Activated CD4-positive, alpha-beta T cell treated with anti-CD3 and anti-CD28 coated beads, Interleukin-2, amount 10 ng/mL, durations not matched to agents 7 days and 5 days (primary cell): Measurements from ENCODE around the gene STEAP4. TPM values are rescaled to one million over a fixed set of nuclear protein-coding genes. Genes with fewer than 3 reads are reported as not detected.

Experiments
- CTCF ChIA-PET: fragments of 350-600 bp; sonication (Branson Sonifier 250); formaldehyde crosslinking; loops from one replicate; lab custom pipeline; 2021; ENCODE audit warnings: antibody characterized with exemption; lab: Charles Lee
- POLR2A ChIA-PET: fragments of 350-600 bp; sonication (Branson Sonifier 250); formaldehyde crosslinking; loops from one replicate; lab custom pipeline; 2021; ENCODE audit warnings: antibody characterized with exemption; lab: Charles Lee
- DNase-seq: peaks from one replicate; pipeline ENCODE4 v3.0.0-alpha.2; 2020
- H3K27ac Mint-ChIP-seq: one replicate; pipeline ENCODE4 v1.8.0; 2021; ENCODE audit warnings: mild to moderate bottlenecking, moderate library complexity, mixed read lengths
- H3K27me3 Mint-ChIP-seq: one replicate; pipeline ENCODE4 v1.8.0; 2021; ENCODE audit warnings: mixed read lengths
- H3K36me3 Mint-ChIP-seq: one replicate; pipeline ENCODE4 v1.8.0; 2021; ENCODE audit warnings: low read depth, mixed read lengths
- H3K4me1 Mint-ChIP-seq: one replicate; pipeline ENCODE4 v1.8.0; 2021; ENCODE audit warnings: mixed read lengths
- H3K4me3 Mint-ChIP-seq: one replicate; pipeline ENCODE4 v1.8.0; 2021; ENCODE audit warnings: mild to moderate bottlenecking, moderate library complexity, mixed read lengths
- H3K9me3 Mint-ChIP-seq: one replicate; pipeline ENCODE4 v1.8.0; 2021; ENCODE audit warnings: mixed read lengths
- total RNA-seq, 2 experiments: library from RNA; stranded (reverse); gene quantifications; one replicate each; pipeline ENCODE4 v1.2.3, GENCODE V29; 2021

STEAP4 gene
- total RNA-seq, 2 experiments from 2014 or later: not detected

- Mint-ChIP-seq H3K27ac (no peak overlapping the region), H3K36me3 (no peaks in the 10 kb centered on the region), H3K4me1 (peaks cover 6% of the 10 kb centered on the region), H3K27me3 (peaks cover 37% of the 10 kb centered on the region), H3K9me3 (no peaks in the 10 kb centered on the region), H3K4me3 (no peak overlapping the region)
- ChIA-PET POLR2A (no interaction called here), CTCF (no interaction called here)
- no peak for DNase-seq
These were observed 3.1 kb upstream of the STEAP4 start for GRCh38 chr7:88309819-88310218.

GRCh38 chr7:88307823-88308222 lies 1.1 kb upstream of the STEAP4 start:
- Mint-ChIP-seq H3K27me3 (peaks cover 40% of the 10 kb centered on the region), H3K4me1 (peaks cover 6% of the 10 kb centered on the region), H3K27ac (no peak overlapping the region), H3K36me3 (no peaks in the 10 kb centered on the region), H3K9me3 (no peaks in the 10 kb centered on the region), H3K4me3 (no peak overlapping the region)
- ChIA-PET CTCF (no interaction called here), POLR2A (interaction anchor here (0.6 kb wide), 1 partner anchor 34 kb away, joined by 3 read pairs; no protein-coding TSS in a partner anchor)
- DNase-seq: no peak

- Mint-ChIP-seq H3K27me3 (peaks cover 40% of the 10 kb centered on the region), H3K27ac (no peak overlapping the region), H3K4me1 (peaks cover 6% of the 10 kb centered on the region), H3K9me3 (no peaks in the 10 kb centered on the region), H3K4me3 (no peak overlapping the region), H3K36me3 (no peaks in the 10 kb centered on the region)
- CTCF ChIA-PET: no interaction called here
- no peak for DNase-seq
- POLR2A ChIA-PET: no interaction called here
These were observed 718 bp upstream of the STEAP4 start for GRCh38 chr7:88307412-88307811.

GRCh38 chr7:88305044-88305443 lies 1.6 kb downstream of the STEAP4 start:
- Mint-ChIP-seq H3K36me3 (no peaks in the 10 kb centered on the region), H3K9me3 (no peaks in the 10 kb centered on the region), H3K27ac (no peak overlapping the region), H3K4me1 (peaks cover 6% of the 10 kb centered on the region), H3K27me3 (peaks cover 35% of the 10 kb centered on the region), H3K4me3 (no peak overlapping the region)
- DNase-seq: no peak
- POLR2A ChIA-PET: no interaction called here
- CTCF ChIA-PET: no interaction called here

- Mint-ChIP-seq H3K36me3 (no peaks in the 10 kb centered on the region), H3K27ac (no peak overlapping the region), H3K4me3 (no peak overlapping the region), H3K9me3 (no peaks in the 10 kb centered on the region), H3K27me3 (peaks cover 33% of the 10 kb centered on the region), H3K4me1 (peaks cover 6% of the 10 kb centered on the region)
- DNase-seq: no peak
- POLR2A ChIA-PET: no interaction called here
- CTCF ChIA-PET: no interaction called here
These were observed 4.2 kb downstream of the STEAP4 start for GRCh38 chr7:88302486-88302885.

GRCh38 chr7:88301924-88302323 lies 4.8 kb downstream of the STEAP4 start:
- Mint-ChIP-seq H3K27me3 (peaks cover 32% of the 10 kb centered on the region), H3K27ac (no peak overlapping the region), H3K9me3 (no peaks in the 10 kb centered on the region), H3K36me3 (no peaks in the 10 kb centered on the region), H3K4me3 (no peak overlapping the region), H3K4me1 (peaks cover 6% of the 10 kb centered on the region)
- ChIA-PET POLR2A (no interaction called here), CTCF (no interaction called here)
- DNase-seq: no peak

- no peaks in the 10 kb centered on the region for H3K4me1 Mint-ChIP-seq
- ChIA-PET POLR2A (no interaction called here), CTCF (no interaction called here)
- no peaks in the 10 kb centered on the region for H3K9me3 Mint-ChIP-seq
- H3K27me3 Mint-ChIP-seq: peaks cover 18% of the 10 kb centered on the region
- H3K27ac Mint-ChIP-seq: no peak overlapping the region
- DNase-seq: no peak
- H3K4me3 Mint-ChIP-seq: no peak overlapping the region
- H3K36me3 Mint-ChIP-seq: no peaks in the 10 kb centered on the region
These were observed 6.2 kb downstream of the STEAP4 start for GRCh38 chr7:88300401-88300945.

- ChIA-PET POLR2A (no interaction called here), CTCF (interaction anchor here (0.5 to 1.0 kb wide), 2 partner anchors 110 to 315 kb away, joined by 3 read pairs; no protein-coding TSS in a partner anchor)
- Mint-ChIP-seq H3K27me3 (peaks cover 9% of the 10 kb centered on the region), H3K27ac (no peak overlapping the region), H3K4me1 (no peaks in the 10 kb centered on the region), H3K4me3 (no peak overlapping the region), H3K36me3 (no peaks in the 10 kb centered on the region), H3K9me3 (no peaks in the 10 kb centered on the region)
- DNase-seq: no peak
These were observed 7.6 kb downstream of the STEAP4 start for GRCh38 chr7:88299126-88299525.

- no peaks in the 10 kb centered on the region for H3K4me1 Mint-ChIP-seq
- DNase-seq: no peak
- no peaks in the 10 kb centered on the region for H3K9me3 Mint-ChIP-seq
- no peak overlapping the region for H3K4me3 Mint-ChIP-seq
- H3K36me3 Mint-ChIP-seq: no peaks in the 10 kb centered on the region
- ChIA-PET CTCF (no interaction called here), POLR2A (no interaction called here)
- no peak overlapping the region for H3K27ac Mint-ChIP-seq
- peaks cover 8% of the 10 kb centered on the region for H3K27me3 Mint-ChIP-seq
These were observed 12.8 kb downstream of the STEAP4 start for GRCh38 chr7:88293866-88294265.

- CTCF ChIA-PET: no interaction called here
- POLR2A ChIA-PET: no interaction called here
- Mint-ChIP-seq H3K36me3 (no peaks in the 10 kb centered on the region), H3K4me1 (no peaks in the 10 kb centered on the region), H3K9me3 (no peaks in the 10 kb centered on the region), H3K27me3 (no peaks in the 10 kb centered on the region), H3K4me3 (no peak overlapping the region), H3K27ac (no peak overlapping the region)
- DNase-seq: no peak
These were observed 15.1 kb downstream of the STEAP4 start for GRCh38 chr7:88291398-88292173.

GRCh38 chr7:88290491-88290890 lies 16.2 kb downstream of the STEAP4 start:
- Mint-ChIP-seq H3K4me1 (no peaks in the 10 kb centered on the region), H3K27ac (no peak overlapping the region), H3K9me3 (no peaks in the 10 kb centered on the region), H3K27me3 (no peaks in the 10 kb centered on the region), H3K36me3 (no peaks in the 10 kb centered on the region), H3K4me3 (no peak overlapping the region)
- CTCF ChIA-PET: no interaction called here
- POLR2A ChIA-PET: no interaction called here
- no peak for DNase-seq

GRCh38 chr7:88289564-88290025 lies 17.1 kb downstream of the STEAP4 start:
- Mint-ChIP-seq H3K36me3 (no peaks in the 10 kb centered on the region), H3K27ac (no peak overlapping the region), H3K4me3 (no peak overlapping the region), H3K27me3 (peaks cover 2% of the 10 kb centered on the region), H3K4me1 (no peaks in the 10 kb centered on the region), H3K9me3 (no peaks in the 10 kb centered on the region)
- ChIA-PET CTCF (no interaction called here), POLR2A (no interaction called here)
- no peak for DNase-seq

- Mint-ChIP-seq H3K27me3 (peaks cover 2% of the 10 kb centered on the region), H3K27ac (no peak overlapping the region), H3K4me1 (no peaks in the 10 kb centered on the region), H3K4me3 (no peak overlapping the region), H3K36me3 (no peaks in the 10 kb centered on the region), H3K9me3 (no peaks in the 10 kb centered on the region)
- CTCF ChIA-PET: no interaction called here
- DNase-seq: no peak
- POLR2A ChIA-PET: no interaction called here
These were observed 24.9 kb downstream of the STEAP4 start for GRCh38 chr7:88281749-88282148.
